Retinal pigment epithelial cell (primary cell): ENCODE data around the gene OXCT2.

ENCODE experiments used
- DNase-seq: peaks from one replicate; pipeline ENCODE4 v3.0.0-alpha.2; 2010; ENCODE audit warnings: low read depth
- H3K4me3 ChIP-seq: 2 replicates; pipeline ENCODE4 v1.5.1; 2011; ENCODE audit warnings: mild to moderate bottlenecking, low read length, control low read depth, moderate library complexity
- CTCF ChIP-seq: conservative IDR thresholded peaks from 2 replicates; pipeline ENCODE4 v1.5.1; 2011; ENCODE audit warnings: low read depth, low read length, control low read depth, inconsistent platforms

OXCT2 gene

GRCh38 chr1:39755965-39756659 lies 15.0 kb downstream of the OXCT2 start:
- no peak for TF ChIP-seq CTCF
- no peak for DNase-seq
- no peak overlapping the region for H3K4me3 ChIP-seq

DNA sequence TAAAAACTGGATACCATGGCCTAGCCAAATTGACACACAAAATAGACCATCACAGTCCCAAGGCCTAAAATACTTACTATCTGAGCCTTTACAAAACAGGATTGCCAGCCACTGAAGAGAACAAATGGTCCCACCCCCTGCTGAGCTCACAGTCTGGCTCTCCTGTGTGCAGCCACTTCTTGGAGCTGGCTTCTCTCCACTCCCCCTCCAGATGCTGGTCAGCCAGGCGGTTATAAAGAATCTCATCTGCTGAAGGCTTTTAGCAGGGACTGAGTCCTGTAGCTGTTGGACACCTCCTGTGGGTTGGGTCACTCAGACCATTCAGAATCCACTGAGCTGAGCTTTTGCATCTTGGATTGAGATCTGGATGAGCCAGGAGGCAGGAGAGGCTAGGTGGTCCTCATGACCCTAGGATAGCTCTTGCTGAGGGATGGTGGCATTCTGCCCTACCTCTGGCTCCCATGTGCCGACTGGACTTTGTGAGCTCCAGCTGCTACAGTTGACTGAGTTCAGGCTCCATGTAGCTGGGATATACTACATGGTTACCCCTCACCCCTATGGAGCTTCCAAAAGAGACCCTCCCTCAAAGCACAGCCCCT lies 16.1 kb downstream of the OXCT2 start:
- DNase-seq = no peak
- H3K4me3 ChIP-seq = no peak overlapping the region
- no peak for TF ChIP-seq CTCF

DNA sequence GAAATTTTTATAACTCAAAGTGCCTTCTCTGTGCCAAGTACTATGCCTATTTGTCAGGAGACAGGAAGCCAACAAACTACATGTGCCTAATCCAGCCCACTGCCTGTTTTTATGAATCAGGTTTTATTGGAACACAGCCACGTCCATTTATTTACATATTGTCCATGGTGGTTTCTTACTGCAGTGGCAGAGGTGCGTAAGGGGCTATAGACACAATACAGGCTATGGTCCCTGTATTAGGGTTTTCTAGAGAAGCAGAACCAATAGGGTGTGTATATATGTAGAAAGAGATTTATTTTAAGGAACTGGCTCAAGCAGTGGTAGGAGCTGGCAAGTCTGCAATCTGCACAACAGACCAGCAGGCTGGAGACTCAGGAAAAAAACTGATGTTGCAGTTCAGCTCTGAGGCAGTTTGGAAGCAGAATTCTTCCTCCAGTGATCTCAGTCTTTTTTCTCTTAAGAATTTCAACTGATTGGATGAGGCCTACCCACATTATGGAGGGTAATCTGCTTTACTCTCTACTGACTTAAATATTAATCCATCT lies 17.1 kb downstream of the OXCT2 start:
- H3K4me3 ChIP-seq = no peak overlapping the region
- DNase-seq = no peak
- no peak for TF ChIP-seq CTCF

DNA sequence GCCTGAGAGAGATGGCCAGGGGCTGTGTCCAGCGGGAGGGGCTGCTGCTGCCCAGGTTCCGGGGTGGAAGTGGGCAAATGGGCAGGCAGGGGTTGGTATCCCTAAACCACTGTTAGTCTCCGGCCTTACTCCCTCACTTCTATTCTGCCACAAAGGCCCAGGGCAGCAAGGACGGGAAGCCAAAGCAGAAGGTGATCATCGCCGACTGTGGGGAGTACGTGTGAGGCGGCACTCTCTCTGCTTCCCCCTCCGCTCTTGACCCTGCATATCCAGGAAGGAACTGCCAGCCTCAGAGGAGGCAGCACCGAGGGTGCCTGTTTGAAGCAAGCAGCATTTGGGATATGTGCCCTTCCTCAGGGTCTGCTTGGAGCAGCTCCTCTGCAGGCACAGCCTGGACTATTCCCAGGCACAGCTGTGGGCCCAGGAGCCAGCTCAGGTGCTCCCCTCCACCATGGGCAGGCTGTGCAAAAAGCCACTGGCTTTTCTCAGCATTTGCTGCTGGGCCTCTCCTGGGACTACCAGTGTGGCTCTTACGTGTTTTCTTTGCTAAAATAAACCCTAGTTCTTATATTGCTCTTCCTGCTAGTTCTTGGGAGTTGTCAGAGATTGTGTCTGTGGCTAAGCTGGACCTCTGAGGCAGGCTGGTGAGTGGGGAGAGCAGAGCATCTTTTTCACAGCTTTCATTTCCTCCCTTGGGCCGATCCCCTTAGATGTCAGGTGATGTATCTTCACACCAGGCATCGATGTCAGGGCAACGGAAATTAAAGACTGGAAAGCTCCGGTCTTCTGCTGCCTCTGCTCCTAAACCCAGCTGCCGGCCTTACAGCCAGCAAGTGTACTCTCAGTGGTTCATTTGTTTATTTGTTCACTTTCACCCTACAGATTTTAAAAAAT lies 17.8 kb downstream of the OXCT2 start:
- no peak for TF ChIP-seq CTCF
- no peak for DNase-seq
- no peak overlapping the region for H3K4me3 ChIP-seq

- TF ChIP-seq CTCF = no peak
- DNase-seq = no peak
These were observed 18.4 kb downstream of the OXCT2 start for GRCh38 chr1:39752703-39753102.

DNA sequence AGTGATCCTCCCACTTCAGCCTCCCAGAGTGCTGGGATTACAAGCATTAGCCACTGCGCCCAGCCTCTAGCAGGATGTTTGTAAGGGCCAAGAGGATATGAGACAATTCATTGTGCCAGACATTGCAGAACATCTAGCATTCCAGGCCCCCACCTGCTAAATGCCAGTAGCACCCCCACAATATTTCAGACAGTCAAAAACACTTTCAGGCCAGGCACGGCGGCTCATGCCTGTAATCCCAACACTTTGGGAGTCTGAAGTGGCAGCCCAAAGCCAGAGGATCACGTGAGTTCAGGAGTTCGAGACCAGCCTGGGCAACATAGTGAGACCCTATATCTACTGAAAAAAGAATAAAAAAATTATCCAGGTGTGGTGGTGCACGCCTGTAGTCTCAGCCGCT lies 19.6 kb downstream of the OXCT2 start:
- TF ChIP-seq CTCF = no peak
- H3K4me3 ChIP-seq = no peak overlapping the region
- no peak for DNase-seq

More at GRCh38 chr1:39752703-39753102, 18.4 kb downstream of the OXCT2 start:
- no peak overlapping the region for H3K4me3 ChIP-seq
